Lung (tissue), 12 donors: ENCODE results near the gene BAK1. TPM values are rescaled to one million over a fixed set of nuclear protein-coding genes. Genes with fewer than 3 reads are reported as not detected.
A peak's percentile ranks its signal among the peaks of the same experiment; 100 is the strongest.

Experiments used
- ATAC-seq: fragments of 200-7000 bp; cut with Tn5 transposase; one replicate; pipeline ENCODE4 v1.9.1; 2020; ENCODE audit warnings: moderate number of reproducible peaks; ENCODE audit not compliant: insufficient read depth, low FRiP score
- DNase-seq, 3 donors: peaks; one replicate each; pipeline ENCODE4 v3.0.0-alpha.2; 2013 to 2017
- H3K27ac ChIP-seq, 2 donors: one replicate each; pipeline ENCODE4 v1.5.1; 2013; ENCODE audit warnings: mild to moderate bottlenecking in 2 of 2, moderate library complexity in 2 of 2, control low read depth in 1 of 2, inconsistent platforms in 1 of 2, low read depth in 1 of 2, low read length in 1 of 2
- H3K27me3 ChIP-seq, 3 donors: one replicate each; pipeline ENCODE4 v1.5.1; 2013; ENCODE audit warnings: low read length in 2 of 3; ENCODE audit not compliant: control insufficient read depth in 3 of 3, insufficient read depth in 3 of 3
- H3K36me3 ChIP-seq, 4 donors: one replicate each; pipeline ENCODE4 v1.5.1; 2013; ENCODE audit warnings: low read length in 4 of 4, mild to moderate bottlenecking in 1 of 4, moderate library complexity in 1 of 4; ENCODE audit not compliant: control insufficient read depth in 4 of 4, insufficient read depth in 4 of 4
- H3K4me1 ChIP-seq, 5 donors: one replicate each; pipeline ENCODE4 v1.5.1; 2013; ENCODE audit warnings: low read length in 5 of 5, mild to moderate bottlenecking in 2 of 5, moderate library complexity in 1 of 5; ENCODE audit not compliant: control insufficient read depth in 5 of 5, insufficient read depth in 5 of 5
- H3K4me3 ChIP-seq: one replicate; pipeline ENCODE4 v1.5.1; 2013; ENCODE audit warnings: mild to moderate bottlenecking, control low read depth, moderate library complexity
- H3K9ac ChIP-seq, 2 donors: one replicate each; pipeline ENCODE4 v1.5.1; 2013; ENCODE audit warnings: low read length in 2 of 2, control low read depth in 1 of 2; ENCODE audit not compliant: insufficient read depth in 1 of 2
- H3K9me3 ChIP-seq, 4 donors: one replicate each; pipeline ENCODE4 v1.5.1; 2013; ENCODE audit warnings: low read length in 3 of 4, mild to moderate bottlenecking in 1 of 4, moderate library complexity in 1 of 4; ENCODE audit not compliant: control insufficient read depth in 4 of 4, insufficient read depth in 3 of 4
- WGBS, 2 donors: extraction: QIAGEN DNeasy Blood & Tissue Kit; methylation state at CpG; one replicate each; pipeline ENCODE4 v1.1.7; 2013; 5-methylcytosine and 5-hydroxymethylcytosine counted together
- polyA plus RNA-seq, 2 donors: library from polyadenylated mRNA; stranded (reverse); fragments of 200-250 nt; gene quantifications; one replicate each; pipeline ENCODE4 v1.2.1, GENCODE V29; 2013
- total RNA-seq, 2 donors: library from RNA; depleted of rRNA in 1 of 2; stranded (reverse); fragments of >200 nt in 1 of 2; gene quantifications; one replicate each; pipeline ENCODE4 v1.2.1, GENCODE V29; 2014 to 2021
- TF ChIP-seq, protein P1 (sequence below): IDR thresholded peaks from 2 replicates; pipeline ENCODE4 v1.5.1; 2012; ENCODE audit warnings: mild to moderate bottlenecking; ENCODE audit errors: control extremely low read depth, extremely low read depth
- donor health status: control.
- donor health status: control.
- donor health status: Bipolar disorder and iron deficiency.
- donor health status: healthy.
- donor health status: DM: yes; HTN: yes; CAD: no.

The BAK1 gene
- total and polyA plus RNA-seq, 4 donors = 7.4 to 25.6 (median 18.9) TPM

DNA sequence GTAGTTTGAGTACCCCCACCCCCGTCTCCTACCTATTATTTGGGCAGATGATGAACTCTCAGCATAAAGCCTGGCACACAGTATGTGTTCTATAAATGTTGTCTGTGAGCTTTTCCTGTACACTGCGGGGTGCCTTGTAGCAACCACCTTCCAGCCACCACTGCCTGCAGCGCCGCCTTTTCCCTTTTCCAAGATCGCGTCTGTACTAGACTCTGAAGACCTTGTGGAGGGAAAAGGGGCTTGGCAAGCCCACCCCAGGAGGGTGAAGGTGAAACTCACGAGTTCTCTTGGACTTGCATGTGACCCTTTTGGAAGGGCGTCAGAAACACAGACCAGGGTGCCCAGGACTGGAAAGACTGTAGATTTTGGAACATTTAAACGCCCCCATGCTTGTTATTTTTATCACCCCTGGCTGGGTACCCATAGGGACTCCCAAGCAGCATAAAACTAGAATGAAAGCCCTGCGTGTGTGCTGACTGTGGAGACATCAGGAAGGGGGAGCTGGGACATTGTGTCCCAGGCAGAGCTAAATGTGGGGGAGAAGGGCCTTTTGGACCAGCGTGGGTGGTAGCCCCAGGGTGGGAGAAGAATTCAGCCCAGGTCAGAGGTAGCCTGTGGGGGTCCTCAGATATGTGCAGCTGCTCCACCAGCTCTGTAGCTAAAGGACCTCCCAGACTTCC, 8.3 kb downstream of the BAK1 start:
- TF ChIP-seq, protein P1, sequence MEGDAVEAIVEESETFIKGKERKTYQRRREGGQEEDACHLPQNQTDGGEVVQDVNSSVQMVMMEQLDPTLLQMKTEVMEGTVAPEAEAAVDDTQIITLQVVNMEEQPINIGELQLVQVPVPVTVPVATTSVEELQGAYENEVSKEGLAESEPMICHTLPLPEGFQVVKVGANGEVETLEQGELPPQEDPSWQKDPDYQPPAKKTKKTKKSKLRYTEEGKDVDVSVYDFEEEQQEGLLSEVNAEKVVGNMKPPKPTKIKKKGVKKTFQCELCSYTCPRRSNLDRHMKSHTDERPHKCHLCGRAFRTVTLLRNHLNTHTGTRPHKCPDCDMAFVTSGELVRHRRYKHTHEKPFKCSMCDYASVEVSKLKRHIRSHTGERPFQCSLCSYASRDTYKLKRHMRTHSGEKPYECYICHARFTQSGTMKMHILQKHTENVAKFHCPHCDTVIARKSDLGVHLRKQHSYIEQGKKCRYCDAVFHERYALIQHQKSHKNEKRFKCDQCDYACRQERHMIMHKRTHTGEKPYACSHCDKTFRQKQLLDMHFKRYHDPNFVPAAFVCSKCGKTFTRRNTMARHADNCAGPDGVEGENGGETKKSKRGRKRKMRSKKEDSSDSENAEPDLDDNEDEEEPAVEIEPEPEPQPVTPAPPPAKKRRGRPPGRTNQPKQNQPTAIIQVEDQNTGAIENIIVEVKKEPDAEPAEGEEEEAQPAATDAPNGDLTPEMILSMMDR = no peak
- H3K9ac ChIP-seq = peak overlapping the region; percentile 77 to 87
- H3K9me3 ChIP-seq = no peaks in the 10 kb centered on the region
- DNase-seq (no peak), ATAC-seq (no peak)
- H3K27ac ChIP-seq = peak overlapping the region; percentile 82 to 85
- 59 to 62% methylated on average over 11 of the region's 11 CpGs for WGBS, 2 donors
- peaks cover 10 to 24% (median 12%) of the 10 kb centered on the region in 4 donors for H3K36me3 ChIP-seq
- H3K27me3 ChIP-seq = no peaks in the 10 kb centered on the region
- peak overlapping the region; percentile 36 for H3K4me3 ChIP-seq
- peaks cover 0 to 8% (median 0%) of the 10 kb centered on the region in 5 donors for H3K4me1 ChIP-seq

DNA sequence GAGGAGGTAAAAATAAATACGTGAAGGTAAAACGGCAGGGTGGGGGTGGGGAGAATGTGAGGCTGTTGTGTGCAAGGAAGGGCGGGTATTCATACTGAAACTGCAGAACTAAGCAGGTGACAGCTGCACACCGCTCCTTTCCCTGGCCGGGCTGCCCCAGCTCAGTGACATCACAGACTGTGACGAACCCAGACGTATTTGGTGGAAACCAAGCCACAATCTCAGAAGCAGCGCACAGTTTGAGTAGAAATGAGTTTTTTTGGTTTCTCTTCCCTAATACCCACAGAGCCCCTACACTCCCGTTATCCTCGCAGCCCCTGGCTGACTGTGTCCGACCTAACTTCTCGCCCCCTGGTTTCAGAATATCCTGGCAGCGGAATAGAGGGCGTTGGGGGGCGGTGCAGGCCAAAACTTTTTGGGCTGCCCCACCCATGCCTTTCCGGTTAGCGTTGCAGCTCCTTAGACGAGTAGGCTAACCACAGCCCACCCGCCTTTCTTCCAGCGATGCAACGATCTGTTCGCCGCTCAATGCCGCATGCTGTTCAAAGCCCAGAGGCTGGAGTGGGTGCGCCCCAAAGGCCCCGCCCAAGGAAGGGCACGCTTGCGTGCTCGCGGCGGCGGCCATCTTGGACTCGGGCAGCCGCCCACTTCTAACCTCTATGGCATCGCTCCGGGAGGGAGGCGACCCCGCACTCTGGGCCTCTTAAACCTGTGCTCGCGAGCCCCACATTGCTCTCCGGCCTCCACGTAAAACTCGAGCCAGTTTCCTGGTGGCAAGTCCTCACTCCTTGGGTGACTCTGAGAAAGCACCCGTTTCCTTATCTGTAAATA, 9.1 kb downstream of the BAK1 start:
- Histone ChIP-seq H3K36me3 (peaks cover 10 to 22% (median 12%) of the 10 kb centered on the region in 4 donors), H3K4me1 (peaks cover 0 to 8% (median 0%) of the 10 kb centered on the region in 5 donors), H3K27me3 (no peaks in the 10 kb centered on the region), H3K9ac (peak overlapping the region; percentile 77 to 87), H3K27ac (peak overlapping the region; percentile 82 to 85), H3K9me3 (no peaks in the 10 kb centered on the region), H3K4me3 (peak overlapping the region; percentile 51)
- ATAC-seq (peak; percentile 91), DNase-seq (peak; percentile 86 to 88 (median 88))
- TF ChIP-seq, protein P1 = no peak
- WGBS, 2 donors = 0 to 1% methylated on average over 44 of the region's 44 CpGs

DNA sequence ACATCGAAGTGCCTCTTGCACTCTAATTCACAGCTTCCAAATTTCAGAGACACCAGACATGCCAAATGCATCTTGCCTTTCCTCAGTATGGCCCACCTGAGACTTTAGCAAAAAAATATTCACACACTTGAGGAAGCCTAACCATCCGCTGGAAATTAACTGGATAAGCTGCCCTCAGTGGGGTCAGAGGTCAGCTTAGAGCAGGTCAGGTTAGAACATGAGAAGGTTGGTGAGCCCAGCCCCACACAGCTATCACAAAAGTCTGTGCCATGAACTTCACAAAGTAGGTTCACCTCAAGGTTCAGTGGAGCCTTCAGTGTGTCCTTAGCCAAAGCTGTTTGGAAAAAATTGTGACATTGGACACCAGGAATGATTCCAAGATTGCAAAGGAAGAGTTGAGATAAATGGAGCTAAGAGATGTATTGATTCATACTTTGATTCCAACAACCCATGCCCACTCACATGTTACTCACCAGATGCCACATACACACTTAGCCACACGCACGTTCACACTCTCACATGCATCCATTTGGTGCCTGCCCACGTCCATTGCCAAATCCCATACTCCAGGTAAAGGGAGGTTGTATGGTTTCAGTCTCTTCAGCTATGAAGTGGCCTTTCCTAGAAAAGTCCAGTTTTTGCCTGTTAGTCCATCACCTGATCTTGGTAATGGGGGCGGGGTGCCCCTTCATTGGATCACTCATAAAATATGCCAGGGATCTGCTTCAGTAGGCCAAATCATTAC, 11.1 kb downstream of the BAK1 start:
- peaks cover 0 to 8% (median 0%) of the 10 kb centered on the region in 5 donors for H3K4me1 ChIP-seq
- peaks cover 0 to 4% (median under 1%) of the 10 kb centered on the region in 4 donors for H3K36me3 ChIP-seq
- no peak overlapping the region for H3K9ac ChIP-seq
- TF ChIP-seq, protein P1 = no peak
- H3K27ac ChIP-seq = no peak overlapping the region
- H3K9me3 ChIP-seq = no peaks in the 10 kb centered on the region
- no peak overlapping the region for H3K4me3 ChIP-seq
- WGBS, 2 donors = 95 to 97% methylated on average over 6 of the region's 6 CpGs
- no peaks in the 10 kb centered on the region for H3K27me3 ChIP-seq
- DNase-seq (no peak), ATAC-seq (no peak)
